ENCODE data around the gene PLEKHG7.

PLEKHG7 gene

DNA sequence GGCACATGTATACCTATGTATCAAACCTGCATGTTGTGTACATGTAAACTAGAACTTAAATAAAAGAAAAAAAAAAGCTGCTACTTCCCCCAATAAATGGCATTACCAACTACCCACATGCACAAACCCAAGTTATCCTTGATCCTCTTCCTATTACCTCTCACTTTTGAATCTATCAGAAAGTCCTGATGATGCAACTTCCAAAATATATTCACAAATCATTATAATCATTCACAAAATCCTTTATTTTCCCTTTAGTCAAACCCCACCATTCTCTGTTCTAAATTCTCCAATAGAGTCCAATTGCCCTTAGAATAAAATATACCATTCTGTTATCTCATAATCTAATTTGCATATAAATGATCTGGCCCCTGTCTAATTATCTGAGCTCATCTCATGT lies 92.0 kb downstream of the PLEKHG7 start:
- Histone ChIP-seq H3K4me2 (ENCODE audit: insufficient read depth, low read length) (no peak overlapping the region), H3K4me3 (ENCODE audit: low read depth in 1 of 2, low read length in 2 of 2) (no peak overlapping the region), H3K36me3 (ENCODE audit: insufficient read depth, low read length) (peaks cover 41% of the 10 kb centered on the region), H3K79me2 (ENCODE audit: insufficient read depth, low read length) (no peaks in the 10 kb centered on the region), H4K20me1 (ENCODE audit: insufficient read depth, low read length) (no peaks in the 10 kb centered on the region), H3K9me3 (ENCODE audit: insufficient read depth, low read length, severe bottlenecking) (no peaks in the 10 kb centered on the region), H3K27me3 (ENCODE audit: insufficient read depth, low read length, poor library complexity) (no peaks in the 10 kb centered on the region), H3K9ac (ENCODE audit: low read depth, low read length) (no peak overlapping the region), H2AFZ (ENCODE audit: low read depth, low read length) (no peak overlapping the region), H3K27ac (ENCODE audit: low read length) (no peak overlapping the region), H3K4me1 (ENCODE audit: insufficient read depth, low read length) (no peaks in the 10 kb centered on the region)
- no peak for ATAC-seq (ENCODE audit: insufficient read depth, low read depth)
- TF ChIP-seq EZH2 (IDR thresholded peaks at IDR 0.05; ENCODE audit: borderline replicate concordance, low read depth, low read length, severe bottlenecking): no peak
- TF ChIP-seq, protein P1, sequence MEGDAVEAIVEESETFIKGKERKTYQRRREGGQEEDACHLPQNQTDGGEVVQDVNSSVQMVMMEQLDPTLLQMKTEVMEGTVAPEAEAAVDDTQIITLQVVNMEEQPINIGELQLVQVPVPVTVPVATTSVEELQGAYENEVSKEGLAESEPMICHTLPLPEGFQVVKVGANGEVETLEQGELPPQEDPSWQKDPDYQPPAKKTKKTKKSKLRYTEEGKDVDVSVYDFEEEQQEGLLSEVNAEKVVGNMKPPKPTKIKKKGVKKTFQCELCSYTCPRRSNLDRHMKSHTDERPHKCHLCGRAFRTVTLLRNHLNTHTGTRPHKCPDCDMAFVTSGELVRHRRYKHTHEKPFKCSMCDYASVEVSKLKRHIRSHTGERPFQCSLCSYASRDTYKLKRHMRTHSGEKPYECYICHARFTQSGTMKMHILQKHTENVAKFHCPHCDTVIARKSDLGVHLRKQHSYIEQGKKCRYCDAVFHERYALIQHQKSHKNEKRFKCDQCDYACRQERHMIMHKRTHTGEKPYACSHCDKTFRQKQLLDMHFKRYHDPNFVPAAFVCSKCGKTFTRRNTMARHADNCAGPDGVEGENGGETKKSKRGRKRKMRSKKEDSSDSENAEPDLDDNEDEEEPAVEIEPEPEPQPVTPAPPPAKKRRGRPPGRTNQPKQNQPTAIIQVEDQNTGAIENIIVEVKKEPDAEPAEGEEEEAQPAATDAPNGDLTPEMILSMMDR (IDR thresholded peaks at IDR 0.05; ENCODE audit: borderline replicate concordance, extremely low read depth, low read length, poor library complexity, severe bottlenecking): no peak
- DNase-seq: no peak

DNA sequence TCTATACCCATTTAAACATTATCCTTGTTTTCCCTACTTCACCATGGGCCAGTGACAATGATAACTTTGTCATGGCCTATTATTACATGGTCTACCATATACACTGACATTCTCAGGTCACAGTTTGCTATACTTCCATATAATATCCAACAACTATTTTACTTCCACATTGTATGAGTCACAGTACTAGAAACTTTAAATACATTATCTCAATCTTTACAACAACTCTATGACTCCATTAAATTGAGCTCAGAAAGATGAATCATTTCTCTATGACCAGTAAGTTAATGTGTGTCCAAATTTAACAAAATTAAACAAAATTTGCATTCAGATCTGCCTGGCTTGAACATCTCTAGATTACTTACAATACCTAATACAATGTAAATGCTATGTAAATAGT lies 93.9 kb downstream of the PLEKHG7 start:
- DNase-seq (no peak), ATAC-seq (ENCODE audit: insufficient read depth, low read depth) (no peak)
- H3K9ac ChIP-seq (ENCODE audit: low read depth, low read length): no peak overlapping the region
- H3K4me1 ChIP-seq (ENCODE audit: insufficient read depth, low read length): no peaks in the 10 kb centered on the region
- H3K27me3 ChIP-seq (ENCODE audit: insufficient read depth, low read length, poor library complexity): no peaks in the 10 kb centered on the region
- H4K20me1 ChIP-seq (ENCODE audit: insufficient read depth, low read length): no peaks in the 10 kb centered on the region
- no peak overlapping the region for H3K4me3 ChIP-seq (ENCODE audit: low read depth in 1 of 2, low read length in 2 of 2)
- no peak overlapping the region for H2AFZ ChIP-seq (ENCODE audit: low read depth, low read length)
- H3K9me3 ChIP-seq (ENCODE audit: insufficient read depth, low read length, severe bottlenecking): no peaks in the 10 kb centered on the region
- H3K27ac ChIP-seq (ENCODE audit: low read length): no peak overlapping the region
- H3K4me2 ChIP-seq (ENCODE audit: insufficient read depth, low read length): no peak overlapping the region
- peaks cover 50% of the 10 kb centered on the region for H3K36me3 ChIP-seq (ENCODE audit: insufficient read depth, low read length)
- H3K79me2 ChIP-seq (ENCODE audit: insufficient read depth, low read length): no peaks in the 10 kb centered on the region
- TF ChIP-seq, protein P1 (IDR thresholded peaks at IDR 0.05; ENCODE audit: borderline replicate concordance, extremely low read depth, low read length, poor library complexity, severe bottlenecking): no peak
- no peak for TF ChIP-seq EZH2 (IDR thresholded peaks at IDR 0.05; ENCODE audit: borderline replicate concordance, low read depth, low read length, severe bottlenecking)

DNA sequence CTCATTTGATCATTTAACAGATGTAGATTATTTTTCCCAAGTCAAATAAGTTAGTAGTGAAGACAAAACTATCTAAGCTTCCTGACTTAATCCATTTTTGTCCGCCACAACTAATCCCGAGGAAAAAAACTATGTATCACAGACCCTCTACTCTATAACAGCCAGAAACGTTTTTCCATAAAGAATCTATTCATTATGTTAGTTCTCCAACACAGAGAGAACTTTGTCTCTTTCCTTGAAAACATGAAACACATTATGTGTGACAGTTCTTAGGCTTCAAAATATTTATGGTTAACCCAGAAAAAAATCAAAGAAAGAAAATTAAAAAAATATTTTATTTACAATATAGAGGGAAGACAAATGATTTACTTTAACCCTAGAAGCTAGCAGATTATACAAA lies 100.1 kb downstream of the PLEKHG7 start:
- no peak overlapping the region for H3K9ac ChIP-seq (ENCODE audit: low read depth, low read length)
- no peaks in the 10 kb centered on the region for H3K79me2 ChIP-seq (ENCODE audit: insufficient read depth, low read length)
- H3K27me3 ChIP-seq (ENCODE audit: insufficient read depth, low read length, poor library complexity): no peaks in the 10 kb centered on the region
- no peaks in the 10 kb centered on the region for H3K4me1 ChIP-seq (ENCODE audit: insufficient read depth, low read length)
- no peaks in the 10 kb centered on the region for H3K9me3 ChIP-seq (ENCODE audit: insufficient read depth, low read length, severe bottlenecking)
- no peak for TF ChIP-seq EZH2 (IDR thresholded peaks at IDR 0.05; ENCODE audit: borderline replicate concordance, low read depth, low read length, severe bottlenecking)
- TF ChIP-seq, protein P1 (IDR thresholded peaks at IDR 0.05; ENCODE audit: borderline replicate concordance, extremely low read depth, low read length, poor library complexity, severe bottlenecking): no peak
- ATAC-seq (ENCODE audit: insufficient read depth, low read depth) (no peak), DNase-seq (no peak)
- H3K36me3 ChIP-seq (ENCODE audit: insufficient read depth, low read length): peaks cover 47% of the 10 kb centered on the region
- no peak overlapping the region for H2AFZ ChIP-seq (ENCODE audit: low read depth, low read length)
- no peaks in the 10 kb centered on the region for H4K20me1 ChIP-seq (ENCODE audit: insufficient read depth, low read length)
- H3K27ac ChIP-seq (ENCODE audit: low read length): no peak overlapping the region
- no peak overlapping the region for H3K4me3 ChIP-seq (ENCODE audit: low read depth in 1 of 2, low read length in 2 of 2)
- H3K4me2 ChIP-seq (ENCODE audit: insufficient read depth, low read length): no peak overlapping the region

DNA sequence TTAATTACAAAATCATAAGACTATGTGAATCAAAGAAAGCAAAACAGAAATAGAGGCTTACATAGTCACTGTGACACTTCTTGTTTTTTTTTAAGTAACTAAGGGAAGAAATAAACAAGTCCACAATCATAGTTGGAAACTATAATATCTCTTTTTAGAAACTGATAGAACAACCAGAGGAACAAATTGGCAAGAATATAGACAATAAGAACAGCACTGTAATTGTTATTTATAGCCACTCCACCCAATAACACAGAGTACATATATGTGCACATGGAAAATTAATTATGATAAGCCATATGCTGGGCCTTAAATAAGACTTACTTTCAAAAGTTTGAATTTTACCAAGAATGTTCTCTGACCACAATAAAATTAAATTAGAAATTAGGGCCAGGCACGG lies 101.1 kb downstream of the PLEKHG7 start:
- ATAC-seq (ENCODE audit: insufficient read depth, low read depth) (no peak), DNase-seq (no peak)
- H3K4me1 ChIP-seq (ENCODE audit: insufficient read depth, low read length): no peaks in the 10 kb centered on the region
- H3K27me3 ChIP-seq (ENCODE audit: insufficient read depth, low read length, poor library complexity): no peaks in the 10 kb centered on the region
- H2AFZ ChIP-seq (ENCODE audit: low read depth, low read length): no peak overlapping the region
- H3K79me2 ChIP-seq (ENCODE audit: insufficient read depth, low read length): no peaks in the 10 kb centered on the region
- H3K9ac ChIP-seq (ENCODE audit: low read depth, low read length): no peak overlapping the region
- TF ChIP-seq EZH2 (IDR thresholded peaks at IDR 0.05; ENCODE audit: borderline replicate concordance, low read depth, low read length, severe bottlenecking): no peak
- TF ChIP-seq, protein P1 (IDR thresholded peaks at IDR 0.05; ENCODE audit: borderline replicate concordance, extremely low read depth, low read length, poor library complexity, severe bottlenecking): no peak
- H4K20me1 ChIP-seq (ENCODE audit: insufficient read depth, low read length): no peaks in the 10 kb centered on the region
- H3K27ac ChIP-seq (ENCODE audit: low read length): no peak overlapping the region
- no peak overlapping the region for H3K4me3 ChIP-seq (ENCODE audit: low read depth in 1 of 2, low read length in 2 of 2)
- H3K9me3 ChIP-seq (ENCODE audit: insufficient read depth, low read length, severe bottlenecking): no peaks in the 10 kb centered on the region
- H3K4me2 ChIP-seq (ENCODE audit: insufficient read depth, low read length): no peak overlapping the region
- peaks cover 50% of the 10 kb centered on the region for H3K36me3 ChIP-seq (ENCODE audit: insufficient read depth, low read length)
